ENCODE results near the gene PHETA1.

DNA sequence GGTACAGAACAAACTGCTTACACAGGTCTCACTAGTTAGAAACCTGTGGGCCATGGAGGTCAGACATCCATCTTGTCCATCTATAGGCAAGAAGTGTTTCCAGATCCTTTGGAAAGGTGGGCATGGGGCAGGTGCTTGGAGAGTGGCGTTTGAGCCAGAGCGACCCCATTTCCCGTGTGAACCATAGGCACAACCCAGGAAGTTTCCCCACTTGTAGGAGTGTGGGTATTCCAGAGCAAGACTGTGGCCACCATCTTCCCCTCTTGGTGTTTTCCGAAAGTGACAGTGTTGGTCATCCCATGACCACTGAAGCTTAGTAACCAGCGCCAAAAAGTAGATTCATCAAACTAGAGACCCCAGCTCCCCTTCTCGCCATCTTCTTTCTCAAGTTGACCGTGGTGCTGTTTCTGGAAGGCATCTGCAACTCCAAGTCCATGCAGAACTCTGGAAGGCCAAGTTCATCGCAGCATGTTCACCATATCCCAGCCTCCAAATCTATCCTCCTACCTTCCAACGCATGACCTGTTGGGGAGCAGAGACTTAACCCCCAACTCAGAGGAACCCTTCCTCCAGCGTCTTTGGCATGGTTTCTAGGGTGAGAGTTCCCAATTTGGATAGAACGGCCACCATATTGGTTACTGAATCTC, 19.7 kb downstream of the PHETA1 start:
- TF ChIP-seq CTCF (IDR thresholded peaks at IDR 0.05; ENCODE audit: borderline replicate concordance, extremely low read depth, low read length, poor library complexity, severe bottlenecking) (no peak), EZH2 (IDR thresholded peaks at IDR 0.05; ENCODE audit: borderline replicate concordance, low read depth, low read length, severe bottlenecking) (no peak)

Measured in DND-41 (cell line).